ENCODE results near the gene NT5DC1.
"Not testable (repeated sequence)": the region's sequence is repeated elsewhere in the genome, so short reads cannot be mapped to it uniquely, and the experiment has no call there.

Gene NT5DC1

DNA sequence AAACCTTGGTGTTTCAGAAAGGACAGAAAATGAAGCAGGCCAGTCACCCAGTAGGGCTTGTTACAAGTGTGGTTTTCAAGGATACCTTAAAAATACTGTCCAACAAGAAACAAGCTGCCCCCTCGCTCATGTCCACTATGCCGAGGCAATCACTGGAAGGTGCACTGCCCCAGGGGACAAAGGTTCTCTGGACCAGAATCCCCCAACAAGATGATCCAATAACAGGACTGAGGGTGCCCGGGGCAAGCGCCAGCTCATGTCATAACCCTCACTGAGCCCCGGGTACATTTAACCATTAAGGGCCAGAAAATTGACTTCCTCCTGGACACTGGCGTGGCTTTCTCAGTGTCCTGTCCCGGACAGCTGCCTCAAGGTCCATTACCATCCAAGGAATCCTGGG lies 6.6 kb upstream of the NT5DC1 start:
- DNase-seq, result no peak

DNA sequence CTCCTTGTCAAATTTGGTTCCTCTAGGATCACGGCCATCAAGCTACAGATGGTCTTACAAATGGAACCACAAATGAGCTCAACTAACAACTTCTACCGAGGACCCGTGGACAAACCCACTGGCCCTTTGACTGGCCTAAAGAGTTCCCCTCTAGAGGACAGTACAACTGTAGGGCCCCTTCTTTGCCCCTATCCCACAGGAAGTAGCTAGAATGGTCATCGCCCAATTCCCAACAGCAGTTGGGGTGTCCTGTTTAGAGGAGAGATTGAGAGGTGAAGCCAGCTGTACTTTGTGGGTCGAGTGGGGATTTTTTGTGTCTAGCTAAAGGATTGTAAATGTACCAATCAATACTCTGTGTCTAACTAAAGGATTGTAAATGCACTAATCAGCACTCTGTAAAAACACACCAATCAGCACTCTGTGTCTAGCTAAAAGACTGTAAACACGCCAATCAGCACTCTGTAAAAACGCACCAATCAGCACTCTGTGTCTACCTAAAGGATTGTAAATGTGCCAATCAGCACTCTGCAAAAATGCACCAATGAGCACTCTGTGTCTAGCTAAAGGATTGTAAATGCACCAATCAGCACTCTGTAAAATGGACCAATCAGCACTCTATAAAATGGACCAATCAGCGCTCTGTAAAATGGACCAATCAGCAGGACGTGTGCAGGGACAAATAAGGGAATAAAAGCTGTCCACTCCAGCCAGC lies 4.4 kb upstream of the NT5DC1 start:
- DNase-seq, result not testable (repeated sequence)

DNA sequence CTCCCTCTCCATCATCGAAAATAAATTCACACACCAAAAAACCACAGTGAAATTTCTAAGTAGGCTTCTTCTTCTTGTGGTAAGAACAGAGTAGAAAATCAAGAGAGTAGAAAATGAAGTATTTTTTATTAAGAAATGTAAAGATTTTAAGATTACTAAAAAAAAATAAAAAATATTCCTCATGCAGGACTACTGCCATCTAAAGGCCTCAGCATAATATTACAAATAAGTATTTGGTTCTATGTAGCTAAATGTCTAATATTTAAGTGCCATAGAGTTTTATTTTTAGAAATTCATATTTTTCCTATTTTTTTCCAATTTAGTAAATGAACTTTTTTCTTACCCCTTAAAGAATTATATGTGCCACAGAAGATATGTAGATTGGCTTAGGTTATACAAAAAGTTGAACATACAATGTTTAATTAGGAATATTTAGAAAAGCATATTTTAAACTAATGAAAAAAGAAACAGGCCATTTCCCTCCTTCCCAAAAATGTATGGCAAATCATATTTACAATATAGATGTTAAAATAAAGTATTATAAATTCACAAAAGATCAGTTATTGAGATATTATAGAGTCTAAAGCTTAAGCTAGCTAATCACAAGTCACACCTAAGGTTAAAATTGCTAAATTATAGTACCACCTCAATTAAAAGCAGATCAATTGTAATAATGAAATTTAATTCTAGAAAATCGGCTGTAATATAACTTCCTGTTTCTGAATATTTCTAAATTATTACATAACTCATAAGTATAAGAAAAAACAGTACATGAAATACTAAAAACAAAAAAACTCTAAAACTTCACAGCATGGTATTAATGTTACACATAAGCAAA lies 3.5 kb upstream of the NT5DC1 start:
- no peak for DNase-seq

DNA sequence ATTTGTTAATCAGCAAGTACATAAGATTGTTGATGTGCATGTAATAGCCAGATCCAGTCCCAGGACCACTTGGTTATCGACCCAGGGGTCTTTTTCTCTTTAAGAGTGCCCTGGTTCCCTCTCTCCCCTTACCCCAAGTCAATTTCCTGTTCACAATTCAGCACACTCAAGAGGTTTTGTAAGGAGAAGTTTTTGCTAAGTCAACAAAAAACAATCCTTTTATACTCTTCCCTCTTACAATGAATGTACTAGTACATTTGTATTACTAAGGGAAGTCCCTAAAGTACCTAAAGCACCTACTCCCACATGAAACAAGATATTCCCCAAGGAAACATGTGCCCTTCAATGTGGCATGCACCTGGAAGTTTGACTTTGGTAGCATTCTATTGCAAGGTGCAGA lies 1.6 kb upstream of the NT5DC1 start:
- DNase-seq, result no peak

DNA sequence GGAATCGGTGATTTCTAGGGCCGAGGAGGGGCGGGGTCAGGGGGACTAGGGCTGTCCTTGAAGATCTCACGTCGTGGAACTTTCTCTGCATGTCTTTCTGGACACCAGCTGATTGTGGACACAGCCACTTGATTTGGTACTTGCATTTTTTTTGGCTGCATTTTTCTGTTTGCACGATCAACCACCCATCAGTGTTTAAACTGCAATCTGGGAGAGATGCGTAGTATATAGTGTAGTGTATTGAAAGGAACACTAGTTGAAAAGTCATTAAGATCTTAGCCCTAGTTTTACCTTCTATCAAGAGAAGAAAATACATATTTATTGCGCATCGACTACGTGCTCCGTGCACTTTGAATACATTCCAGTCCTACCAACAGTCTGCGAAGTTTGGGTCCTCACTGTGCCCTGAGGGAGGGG lies 657 bp downstream of the NT5DC1 start:
- no peak for DNase-seq

DNA sequence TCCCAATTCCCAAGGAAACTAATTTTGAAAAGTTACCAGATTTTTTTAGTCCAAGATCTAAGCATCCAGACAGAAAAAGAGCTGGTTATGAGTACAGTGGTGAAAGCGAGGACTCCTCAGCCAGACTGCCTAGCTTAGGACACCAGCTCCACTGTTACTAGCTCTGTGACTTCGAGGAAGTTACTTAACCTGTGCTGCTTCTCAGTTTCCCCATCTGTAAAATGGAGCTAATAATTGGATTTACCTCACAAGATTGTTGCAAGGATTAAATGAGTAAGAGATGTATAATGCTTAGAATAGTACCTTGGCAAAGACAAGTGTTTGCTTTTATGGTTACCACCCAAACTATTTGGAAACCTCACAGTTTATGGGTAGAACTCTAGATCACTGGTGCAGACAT lies 1.1 kb downstream of the NT5DC1 start:
- DNase-seq, result no peak

DNA sequence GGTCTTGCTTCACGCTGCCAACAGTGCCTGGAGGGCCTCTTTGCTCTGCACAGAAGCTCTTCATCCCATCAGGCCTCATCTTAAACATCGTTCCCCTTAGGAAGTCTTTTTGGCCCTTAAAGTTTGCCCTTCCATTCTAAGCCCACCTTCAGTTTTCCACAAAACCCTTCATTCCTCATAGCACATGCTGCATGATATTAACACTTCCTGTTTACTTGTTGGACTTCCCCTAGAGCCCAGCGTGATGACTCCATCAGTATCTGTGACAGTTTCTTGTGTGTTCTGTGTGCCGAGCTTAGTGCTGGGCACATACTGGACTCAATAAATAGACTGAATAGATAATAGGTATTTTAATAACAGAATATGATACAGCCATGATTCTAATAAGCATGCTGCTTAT lies 2.2 kb downstream of the NT5DC1 start:
- DNase-seq, result no peak

DNA sequence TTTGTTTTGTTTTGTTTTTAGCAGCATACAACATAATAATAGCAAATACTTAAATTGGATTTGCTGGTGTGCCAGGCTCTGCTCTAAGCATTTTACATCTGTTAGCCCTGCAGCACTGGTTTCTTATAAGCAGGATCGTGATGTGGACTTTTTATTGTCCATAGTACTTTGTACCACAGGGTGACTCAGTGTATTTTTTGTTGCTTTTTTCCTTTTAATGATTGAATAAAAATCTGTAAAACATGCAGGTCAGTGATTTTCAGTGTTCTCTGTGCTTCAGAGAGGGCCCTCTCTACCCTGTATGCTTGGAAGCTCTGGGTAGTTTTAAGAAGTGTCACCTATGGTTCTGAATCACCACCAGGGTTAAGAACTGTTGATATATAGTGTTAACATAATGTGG lies 4.0 kb downstream of the NT5DC1 start:
- DNase-seq, result no peak

DNA sequence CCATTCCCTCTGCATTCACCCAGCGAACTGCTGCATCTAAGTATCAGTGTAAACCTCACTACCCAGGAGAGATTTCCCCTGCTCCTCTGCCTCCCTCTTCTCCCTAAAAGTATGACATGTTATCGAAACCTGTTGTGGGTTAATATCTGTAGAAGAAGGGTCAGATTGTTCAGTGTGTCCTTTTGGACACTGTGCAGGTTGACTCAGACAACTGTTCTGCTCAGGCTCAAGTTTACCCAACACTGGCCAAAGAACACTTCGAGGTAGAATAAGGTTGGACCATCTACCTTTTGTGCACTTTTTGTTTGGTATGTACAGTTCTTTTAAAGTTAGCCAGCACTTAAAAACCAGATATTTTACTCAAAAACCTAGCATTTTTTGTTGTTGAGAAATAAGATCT lies 4.6 kb downstream of the NT5DC1 start:
- DNase-seq, result no peak

DNA sequence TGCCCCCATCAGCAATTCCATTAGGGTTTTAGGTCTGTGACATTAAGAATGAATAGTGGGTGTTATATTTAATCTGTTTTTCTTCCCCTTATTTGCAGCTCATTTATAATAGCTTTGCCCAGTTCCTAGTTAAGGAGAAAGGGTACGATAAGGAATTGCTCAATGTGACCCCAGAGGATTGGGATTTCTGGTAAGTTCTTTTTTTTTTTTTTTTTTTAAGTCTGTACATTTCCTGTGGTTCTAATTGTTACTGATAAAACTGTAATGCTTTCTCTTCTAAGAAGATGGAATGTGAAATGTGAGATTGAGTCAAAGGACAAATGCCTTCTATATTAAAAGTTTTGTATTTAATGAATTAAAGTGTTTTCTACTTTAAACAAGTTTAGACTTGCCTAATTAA lies 5.5 kb downstream of the NT5DC1 start:
- DNase-seq, result no peak

DNA sequence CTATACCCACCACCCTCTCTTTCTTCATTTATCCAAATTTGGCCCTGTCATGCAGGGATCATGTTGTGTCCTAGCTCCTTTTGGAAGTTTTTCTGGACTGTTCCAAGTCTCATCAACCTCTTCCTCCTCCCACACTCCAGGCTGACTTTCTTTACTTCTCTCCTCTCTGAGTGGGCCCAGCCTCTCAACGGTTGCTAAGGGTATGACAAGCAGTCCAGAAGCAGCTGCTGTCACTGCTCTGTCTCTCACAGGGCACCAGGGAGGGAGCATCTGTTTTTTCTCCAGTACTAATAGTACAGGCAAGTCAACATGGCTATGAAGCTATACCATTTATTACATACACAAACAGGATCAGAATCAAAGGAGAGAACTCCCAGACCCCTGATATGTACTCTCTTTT lies 8.2 kb downstream of the NT5DC1 start:
- DNase-seq, result no peak

DNA sequence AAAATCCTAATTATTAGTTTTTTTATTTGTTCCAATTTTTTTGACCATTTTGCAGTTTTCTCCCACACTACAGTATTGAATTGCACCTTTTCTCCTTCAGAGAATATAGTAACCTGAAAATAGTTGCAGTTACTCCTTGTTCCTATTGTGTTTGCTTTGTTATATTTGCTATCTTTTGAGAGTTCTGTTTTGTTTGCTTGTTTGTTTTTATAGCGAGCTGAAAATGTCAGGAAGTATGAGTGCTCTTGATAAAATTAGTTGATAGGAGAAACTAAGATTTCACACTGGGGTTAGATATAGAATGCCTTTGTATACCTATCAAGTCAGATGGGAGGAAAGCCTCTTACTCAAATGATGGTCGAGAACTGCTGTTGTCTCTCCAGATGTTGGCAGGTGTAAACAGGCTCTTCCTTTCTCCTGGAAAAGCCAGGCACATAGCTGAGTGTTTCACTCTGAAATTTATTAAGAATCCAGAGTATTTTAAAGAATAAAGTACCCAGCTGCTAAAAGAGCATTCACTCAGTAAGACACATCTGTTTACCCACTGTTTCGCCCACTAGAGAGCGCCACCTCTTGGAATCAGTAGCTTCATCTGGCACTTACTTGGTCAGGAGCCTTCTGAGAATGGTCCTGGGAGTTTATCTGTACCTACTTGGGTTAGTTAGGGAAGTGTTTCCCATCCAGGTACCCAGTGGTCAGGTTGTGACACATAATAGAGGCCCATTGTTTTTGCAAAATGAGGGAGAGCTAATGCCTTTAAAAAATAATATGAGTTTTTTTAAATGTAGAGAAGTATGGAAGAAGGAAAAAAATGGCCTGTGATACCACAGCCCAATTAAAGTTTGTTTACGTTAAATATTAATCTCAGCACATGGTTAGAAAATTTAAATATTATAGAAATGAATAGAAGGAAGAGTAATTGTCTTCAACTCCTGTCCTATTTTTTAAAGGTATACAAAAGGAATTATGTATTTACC lies 11.2 kb downstream of the NT5DC1 start:
- DNase-seq, result peak; percentile 33

DNA sequence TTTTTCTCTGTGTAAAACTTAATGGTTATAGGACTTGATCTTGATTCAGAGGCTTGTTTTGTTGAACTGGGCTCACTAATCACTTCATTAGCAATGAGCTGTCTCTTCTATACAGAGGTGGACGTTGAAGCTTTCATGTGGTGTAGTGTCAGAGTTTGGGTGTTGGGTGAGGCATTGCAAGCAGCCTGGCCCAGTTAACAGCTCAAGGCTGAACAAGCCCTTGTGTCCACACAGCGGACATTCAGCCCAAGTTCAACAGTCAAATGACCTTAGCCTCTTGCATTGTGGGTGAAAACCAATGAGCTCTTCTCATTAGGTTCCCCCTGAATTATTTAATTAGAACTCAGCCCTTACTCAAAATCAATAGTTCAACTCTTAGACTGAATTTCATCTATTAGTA lies 12.7 kb downstream of the NT5DC1 start:
- no peak for DNase-seq

DNA sequence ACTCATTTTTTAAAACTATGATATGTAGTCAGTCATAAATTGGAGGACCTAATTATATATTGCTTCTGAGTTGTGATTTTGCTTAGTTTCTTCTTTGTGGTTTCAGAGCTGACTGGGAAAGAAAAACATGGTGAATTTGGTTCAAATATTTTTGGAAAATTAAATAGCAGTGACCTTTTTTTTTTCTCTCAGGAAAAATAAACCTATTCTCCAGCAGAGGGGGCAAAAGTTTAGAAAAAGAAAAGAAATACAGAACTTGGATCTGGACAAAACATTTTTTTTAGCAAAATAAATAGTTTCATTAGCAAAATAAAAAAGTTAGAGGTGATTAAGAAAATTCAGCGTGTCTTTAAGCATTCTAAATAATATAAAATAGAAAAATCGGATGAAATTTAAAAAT lies 15.1 kb downstream of the NT5DC1 start:
- no peak for DNase-seq

DNA sequence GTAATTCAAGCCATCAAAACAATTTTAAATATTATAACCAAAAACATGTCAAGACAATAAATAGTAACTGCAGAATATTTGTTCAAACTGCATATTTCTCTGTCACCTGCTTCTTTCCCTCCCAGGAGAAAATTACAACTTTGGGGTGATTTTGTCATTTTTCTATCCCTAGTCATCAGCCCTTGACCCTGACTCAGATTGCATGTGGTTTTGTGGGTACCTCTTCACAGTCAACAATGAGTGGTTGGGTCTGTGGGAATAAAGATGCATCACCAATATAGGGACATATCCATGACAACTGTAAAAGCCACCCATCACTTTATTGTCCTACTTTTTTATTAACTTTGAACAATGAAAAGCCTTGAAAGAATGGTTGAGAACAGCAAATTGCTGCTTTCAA lies 18.0 kb downstream of the NT5DC1 start:
- no peak for DNase-seq

DNA sequence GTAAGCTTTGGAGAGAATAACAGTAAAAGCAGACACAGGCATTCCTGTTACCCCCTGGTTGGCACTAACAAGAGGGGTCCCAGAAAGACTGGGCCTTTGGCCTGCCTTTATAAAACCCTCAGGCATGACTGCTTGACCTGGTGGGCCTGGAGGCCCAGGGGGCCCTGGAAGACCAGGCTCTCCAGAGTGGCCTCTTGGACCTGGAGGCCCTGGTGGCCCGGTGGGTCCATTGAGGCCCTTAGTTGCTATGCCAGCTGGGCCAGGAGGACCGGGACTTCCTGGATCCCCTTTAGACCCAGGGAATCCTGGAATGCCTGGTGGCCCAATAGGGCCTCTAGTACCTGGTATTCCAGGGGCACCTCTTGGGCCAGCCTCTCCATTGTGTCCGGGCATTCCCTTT lies 19.8 kb downstream of the NT5DC1 start:
- no peak for DNase-seq

DNA sequence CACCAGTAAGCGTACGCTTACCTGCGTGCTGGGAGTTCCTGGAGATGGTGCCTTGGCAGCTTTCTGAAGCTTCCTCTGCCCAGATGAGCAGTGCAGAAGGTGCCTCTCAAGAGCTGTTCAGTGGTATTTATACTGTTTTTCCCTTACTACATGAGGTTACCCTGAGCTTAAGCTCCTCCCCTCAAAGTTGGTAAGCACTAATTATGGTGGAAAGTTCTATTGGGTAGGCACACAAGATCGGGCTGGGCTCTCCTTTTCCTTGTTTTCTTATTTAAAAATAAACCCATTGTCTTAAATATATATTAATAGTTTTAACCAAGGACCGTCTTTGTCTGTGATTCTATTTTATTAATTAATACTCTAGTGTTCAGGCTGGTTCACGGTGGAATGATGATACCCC lies 25.4 kb downstream of the NT5DC1 start, which contains the start of gene COL10A1:
Gene COL10A1 (minus strand): TSS at position 101 of the 400 bp plus-strand sequence. CDS start 640 bp downstream, outside the sequence.
- no peak for DNase-seq

DNA sequence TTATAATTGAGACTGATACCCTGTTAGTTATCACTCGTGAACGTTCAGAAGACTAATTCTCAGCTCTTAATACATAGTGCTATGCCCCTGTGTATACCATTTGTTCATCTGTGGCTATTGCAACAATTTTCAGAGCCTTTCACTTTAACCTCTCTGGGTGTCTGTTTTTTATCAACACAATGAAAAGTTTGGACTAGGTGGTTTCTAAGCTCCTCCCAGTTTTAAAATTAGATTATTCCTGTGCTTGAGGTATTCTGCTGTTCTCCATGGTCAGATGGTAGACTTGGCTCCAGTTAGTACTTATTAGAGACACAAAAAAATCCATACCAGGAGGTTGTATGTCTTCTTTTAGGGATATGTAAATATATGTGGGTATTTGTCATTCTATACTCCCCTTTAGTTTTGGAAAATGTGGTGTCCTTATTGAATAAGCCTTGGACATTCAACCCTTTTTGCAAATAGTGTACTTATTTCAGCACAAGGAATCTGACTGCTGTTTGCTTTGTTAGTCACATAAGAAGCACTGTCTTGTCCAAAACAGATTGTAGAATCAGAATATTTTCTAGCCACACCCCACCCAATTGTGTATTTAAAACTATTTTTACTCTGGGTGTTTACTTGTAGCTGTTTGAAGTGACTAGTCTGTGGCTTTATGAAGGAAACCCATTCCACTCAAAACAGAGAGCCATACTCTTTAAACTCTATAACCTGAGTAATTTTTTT lies 27.3 kb downstream of the NT5DC1 start:
- no peak for DNase-seq

DNA sequence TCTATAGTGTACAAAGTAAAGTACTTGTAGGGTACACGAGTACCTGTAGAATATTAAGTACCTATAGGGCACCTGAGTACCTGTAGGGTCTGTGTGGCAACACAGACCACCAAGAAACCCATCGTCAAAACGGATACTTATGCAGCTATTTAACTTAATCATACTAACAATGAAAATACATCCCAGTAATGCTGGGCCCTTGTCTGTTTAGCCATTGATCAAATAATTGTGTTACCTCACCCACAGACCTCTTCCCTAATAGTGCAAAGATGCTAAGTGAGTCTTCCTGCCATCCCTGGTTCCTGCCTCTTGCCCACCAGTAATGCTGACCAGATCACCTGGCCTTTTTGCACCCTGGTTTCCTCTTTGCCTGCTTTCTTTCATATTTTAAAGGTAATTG lies 32.8 kb downstream of the NT5DC1 start:
- no peak for DNase-seq

DNA sequence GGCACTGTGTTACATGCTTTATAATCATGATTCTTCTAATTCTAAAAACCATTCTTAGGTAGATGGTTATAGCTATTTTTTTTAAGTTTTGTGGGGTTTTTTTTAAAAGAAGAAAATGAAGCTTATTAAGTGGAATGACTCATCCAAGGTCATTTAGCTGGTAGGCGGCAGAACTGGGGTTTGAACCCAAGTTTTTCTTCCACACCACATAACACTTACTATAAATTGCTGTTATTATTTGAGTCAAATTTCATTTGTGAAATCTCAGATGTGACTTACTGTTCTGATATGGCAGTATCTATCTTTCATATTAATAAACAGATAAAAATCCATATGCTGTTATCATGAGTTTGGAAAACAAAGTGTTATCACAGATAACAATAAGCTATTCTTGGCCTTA lies 35.7 kb downstream of the NT5DC1 start:
- no peak for DNase-seq

DNA sequence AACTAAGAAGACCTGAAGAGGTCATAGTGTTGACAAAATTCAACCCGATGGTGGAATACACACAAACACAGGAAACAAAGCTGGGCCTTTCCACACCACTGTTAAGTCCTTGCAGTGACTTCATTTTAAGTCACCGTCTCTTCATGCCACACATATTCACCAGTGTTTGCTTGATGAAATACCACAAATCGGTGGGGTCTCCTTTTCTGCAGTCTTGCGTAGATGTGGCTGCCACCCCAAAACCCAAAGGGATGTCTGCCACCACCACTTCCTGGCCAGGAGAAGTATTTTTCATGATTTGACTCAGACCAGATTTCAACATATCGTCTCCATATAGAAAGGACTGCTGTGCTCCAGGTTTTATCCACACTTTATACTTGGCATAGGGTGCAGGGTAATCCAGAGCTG lies 36.3 kb downstream of the NT5DC1 start:
- DNase-seq, result no peak

DNA sequence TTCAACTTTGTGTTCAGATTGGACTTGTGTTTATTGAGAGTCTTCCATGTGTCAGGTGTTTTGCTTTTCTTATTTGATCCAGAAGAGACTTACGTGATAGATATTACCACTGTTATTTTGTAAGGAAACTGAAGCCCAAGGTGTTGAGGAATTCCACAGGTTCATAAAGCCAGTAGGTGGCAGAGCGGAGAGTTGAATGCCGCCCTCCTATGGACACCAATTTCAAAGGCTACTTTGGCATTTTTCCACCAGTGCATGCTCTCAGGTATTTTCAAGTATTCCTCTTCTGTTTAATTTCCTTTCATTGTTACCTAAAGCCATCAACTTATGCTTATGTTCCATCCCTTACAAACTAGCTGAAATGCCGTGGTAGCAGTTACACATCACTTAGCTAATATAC lies 39.3 kb downstream of the NT5DC1 start:
- no peak for DNase-seq

Data from CD4-positive, alpha-beta T cell treated with Interleukin-6 for 4 hours (primary cell).